ENCODE results near the gene TMEM74B.
"Not testable (repeated sequence)": the region's sequence is repeated elsewhere in the genome, so short reads cannot be mapped to it uniquely, and the experiment has no call there.

The TMEM74B gene

DNA sequence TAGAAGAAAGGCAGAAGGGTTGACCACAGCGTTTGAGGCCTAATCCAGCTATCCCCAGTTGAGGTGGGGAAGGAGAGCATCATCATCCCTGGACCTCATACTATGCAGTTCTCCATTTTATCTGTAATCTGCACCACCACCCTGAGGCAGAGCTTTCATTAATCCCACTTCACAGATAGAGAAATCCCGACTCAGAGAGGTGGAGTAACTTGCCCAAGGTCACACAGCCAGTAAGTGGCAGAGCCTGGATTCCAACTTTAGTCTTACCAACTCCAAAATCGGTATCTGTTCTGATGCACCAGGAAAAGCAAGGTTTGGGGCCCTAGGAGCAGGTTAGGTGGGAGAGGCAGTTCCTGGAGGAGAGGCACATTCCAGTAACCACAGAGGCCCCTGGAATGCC is 6.7 kb downstream of the TMEM74B start:
- no peak for DNase-seq

GRCh38 chr20:1177680-1178079 is 7.1 kb downstream of the TMEM74B start:
- DNase-seq = no peak

- no peak for DNase-seq
Measured at GRCh38 chr20:1174787-1175186, 10.0 kb downstream of the TMEM74B start.

DNA sequence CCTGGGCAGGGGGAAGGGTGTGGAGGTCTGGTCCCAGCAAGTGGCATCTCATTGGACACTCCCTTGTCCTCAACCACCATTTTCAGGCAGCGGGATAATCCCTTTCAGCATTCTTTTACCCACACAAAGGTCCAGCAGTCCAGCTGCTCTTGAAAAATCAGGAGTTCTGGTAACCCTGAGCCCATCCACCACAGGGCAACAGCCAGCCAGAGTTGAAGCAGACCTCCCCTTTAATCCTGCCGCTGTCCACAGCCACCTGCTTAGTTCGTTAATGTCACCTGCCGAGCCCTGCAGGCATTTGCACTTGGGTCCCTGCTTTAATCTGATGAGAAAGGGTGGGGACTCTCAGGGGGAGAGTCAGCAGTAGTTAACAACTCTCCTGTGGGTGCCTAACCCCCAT is 11.1 kb downstream of the TMEM74B start:
- no peak for DNase-seq

GRCh38 chr20:1171461-1172093 is 13.2 kb downstream of the TMEM74B start:
- DNase-seq = no peak

- DNase-seq = no peak
Measured at GRCh38 chr20:1169224-1169623, 15.6 kb downstream of the TMEM74B start.

DNA sequence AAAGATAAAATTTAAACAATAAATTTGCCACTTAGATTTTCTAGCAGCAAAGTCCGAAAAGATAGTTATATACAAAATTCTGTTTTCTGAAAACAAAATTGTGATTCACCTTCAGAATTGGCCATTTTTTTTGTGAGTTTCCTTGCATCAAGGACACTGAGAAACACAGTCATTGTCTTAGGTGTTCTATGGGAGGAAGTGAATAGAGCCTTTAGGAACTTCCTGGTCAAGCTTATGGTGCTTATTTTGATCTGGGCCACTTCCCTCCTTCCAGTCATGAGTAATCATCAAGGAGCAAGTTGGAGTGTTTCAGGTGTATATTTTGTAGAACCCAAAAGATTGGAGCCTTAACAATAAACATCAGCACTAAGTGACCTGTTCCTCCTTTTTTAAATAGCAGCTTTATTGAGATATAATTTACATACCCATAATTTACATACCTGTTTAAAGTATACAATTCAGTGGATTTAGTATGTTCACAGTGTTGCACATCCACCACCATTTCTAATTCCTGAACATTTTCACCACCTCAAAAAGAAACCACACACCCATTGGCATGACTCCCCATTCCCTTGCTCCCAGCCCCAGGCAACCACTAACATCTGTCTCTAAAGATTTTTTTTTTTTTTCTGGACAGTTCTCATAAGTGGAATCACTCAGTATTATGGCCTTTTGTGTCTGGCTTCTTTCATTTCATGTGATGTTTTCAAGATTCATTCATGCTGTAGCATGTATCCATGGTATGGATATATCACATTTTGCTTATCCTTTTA is 17.6 kb downstream of the TMEM74B start:
- no peak for DNase-seq

- no peak for DNase-seq
Measured at GRCh38 chr20:1165941-1166340, 18.8 kb downstream of the TMEM74B start.

DNA sequence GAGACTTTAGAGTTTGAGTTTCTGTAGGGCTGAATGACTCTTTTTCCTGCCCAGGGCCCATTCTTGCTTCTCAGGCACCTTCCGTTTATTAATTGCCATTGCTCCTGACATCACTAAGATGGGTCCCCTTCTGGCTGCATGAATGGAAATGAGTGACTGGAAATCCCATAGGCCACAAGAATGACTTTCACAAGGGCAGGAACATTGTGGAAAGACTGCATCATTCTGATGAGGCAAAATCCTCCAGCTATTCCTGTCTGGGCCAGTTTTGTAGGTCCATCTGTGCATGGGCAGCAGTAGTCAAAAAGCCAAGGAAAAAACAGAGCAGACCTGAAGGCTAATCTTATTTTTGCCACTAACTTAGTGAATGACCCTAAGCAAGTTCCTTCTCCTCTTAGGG is 19.3 kb downstream of the TMEM74B start:
- no peak for DNase-seq

GRCh38 chr20:1164871-1165270 is 19.9 kb downstream of the TMEM74B start:
- no peak for DNase-seq

DNA sequence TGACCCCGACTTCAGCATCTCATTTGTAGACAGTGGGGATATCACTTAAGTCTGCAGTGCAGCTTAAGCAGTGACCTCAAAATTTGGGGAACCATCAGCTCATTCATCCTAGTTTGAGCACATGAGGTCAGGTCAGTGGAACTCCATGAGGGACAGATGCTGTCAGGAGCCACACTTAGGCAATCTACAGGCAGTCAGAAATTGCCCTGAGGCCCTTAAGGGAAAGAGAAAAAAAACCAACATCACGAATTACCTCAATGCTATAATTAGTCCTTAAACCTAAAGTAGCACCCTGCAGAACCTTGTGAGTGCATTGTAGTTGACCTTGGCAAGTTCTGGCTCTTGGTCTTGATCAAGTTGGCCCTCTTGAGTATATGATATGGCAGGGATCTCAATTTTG is 21.1 kb downstream of the TMEM74B start:
- no peak for DNase-seq

GRCh38 chr20:1163105-1163504 is 21.7 kb downstream of the TMEM74B start:
- no peak for DNase-seq

DNA sequence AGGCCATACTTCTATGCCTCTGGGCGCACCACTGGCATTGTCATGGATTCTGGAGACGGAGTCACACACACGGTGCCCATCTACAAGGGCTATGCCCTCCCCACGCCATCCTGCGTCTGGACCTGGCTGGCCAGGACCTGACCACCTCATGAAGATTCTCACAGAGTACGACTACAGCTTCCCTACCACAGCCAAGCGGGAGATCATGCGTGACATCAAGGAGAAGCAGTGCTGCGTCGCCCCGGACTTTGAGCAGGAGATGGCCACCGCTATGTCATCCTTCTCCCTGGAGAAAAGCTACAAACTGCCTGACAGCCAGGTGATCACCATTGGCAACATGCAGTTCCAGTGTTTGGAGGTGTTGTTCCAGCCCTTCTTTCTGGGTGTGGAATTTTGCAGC is 23.8 kb downstream of the TMEM74B start:
- no peak for DNase-seq

- no peak for DNase-seq
Measured at GRCh38 chr20:1160496-1160895, 24.3 kb downstream of the TMEM74B start.

GRCh38 chr20:1155342-1155741 is 29.4 kb downstream of the TMEM74B start:
- DNase-seq = no peak

- DNase-seq = no peak
Measured at GRCh38 chr20:1154691-1155090, 30.1 kb downstream of the TMEM74B start.

- DNase-seq = no peak
Measured at GRCh38 chr20:1154226-1154625, 30.6 kb downstream of the TMEM74B start.

GRCh38 chr20:1150968-1151367 is 33.8 kb downstream of the TMEM74B start:
- no peak for DNase-seq

GRCh38 chr20:1150218-1150617 is 34.6 kb downstream of the TMEM74B start:
- DNase-seq = no peak

DNA sequence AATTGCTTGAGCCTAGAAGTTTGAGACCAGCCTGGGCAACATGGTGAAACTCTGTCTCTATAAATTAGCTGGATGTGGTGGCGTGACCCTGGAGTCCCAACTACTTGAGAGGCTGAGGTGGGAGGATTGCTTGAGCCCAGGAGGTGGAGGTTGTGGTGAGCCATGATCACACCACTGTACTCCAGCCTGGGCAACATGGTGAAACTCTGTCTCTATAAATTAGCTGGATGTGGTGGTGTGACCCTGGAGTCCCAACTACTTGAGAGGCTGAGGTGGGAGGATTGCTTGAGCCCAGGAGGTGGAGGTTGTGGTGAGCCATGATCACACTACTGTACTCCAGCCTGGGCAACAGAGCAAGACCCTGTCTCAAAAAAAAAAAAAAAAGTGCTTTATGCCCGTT is 35.0 kb downstream of the TMEM74B start:
- DNase-seq = not testable (repeated sequence)

DNA sequence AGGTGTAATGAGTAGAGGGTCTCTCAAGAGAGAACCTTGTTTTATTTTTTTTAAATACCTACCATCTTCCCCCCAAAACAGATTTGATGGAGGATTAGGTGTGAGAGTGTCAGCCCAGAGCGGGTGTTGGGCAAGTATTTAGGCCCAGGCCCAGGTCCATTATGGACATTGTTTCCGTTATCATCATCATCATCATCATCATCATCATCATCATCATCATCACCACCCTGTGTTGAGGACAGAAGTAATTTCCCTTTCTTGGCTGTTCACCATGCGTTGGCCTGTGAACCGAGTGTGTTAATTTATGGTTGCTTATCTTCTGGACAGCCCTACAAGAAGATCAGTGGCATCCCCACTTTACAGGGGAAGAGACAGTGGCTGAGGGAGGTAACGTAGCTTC is 37.8 kb downstream of the TMEM74B start:
- DNase-seq = no peak

DNA sequence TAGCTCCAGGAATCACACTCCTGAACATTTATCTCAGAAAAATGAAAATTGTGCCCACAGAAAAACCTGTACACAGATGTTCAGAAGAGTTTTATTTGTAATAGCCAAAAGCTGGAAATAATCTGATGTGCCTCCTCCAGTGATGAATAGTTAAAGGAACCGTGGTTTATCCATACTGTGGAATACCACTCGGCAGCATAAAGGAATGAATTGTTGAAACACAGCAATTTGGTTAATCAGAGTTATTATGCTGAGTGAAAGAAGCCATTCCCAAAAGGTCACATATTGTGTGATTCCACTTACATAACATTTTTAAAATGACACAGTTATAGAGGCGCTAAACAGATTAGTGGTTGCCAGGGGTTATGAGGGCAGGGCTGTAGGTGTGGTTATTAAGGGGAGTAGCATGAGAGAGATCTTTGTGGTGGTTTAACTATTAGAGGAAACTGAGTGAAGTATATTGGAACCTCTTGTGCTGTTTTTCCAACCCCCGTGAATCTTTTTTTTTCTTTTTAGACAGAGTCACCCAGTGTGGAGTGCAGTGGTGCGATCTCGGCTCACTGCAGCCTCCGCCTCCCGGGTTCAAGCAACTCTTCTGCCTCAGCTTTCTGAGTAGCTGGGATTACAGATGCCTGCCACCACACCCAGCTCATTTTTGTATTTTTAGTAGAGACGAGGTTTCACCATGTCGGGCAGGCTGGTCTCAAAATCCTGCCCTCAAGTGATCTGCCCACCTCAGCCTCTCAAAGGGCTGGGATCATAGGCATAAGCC is 40.2 kb downstream of the TMEM74B start:
- DNase-seq = no peak

DNA sequence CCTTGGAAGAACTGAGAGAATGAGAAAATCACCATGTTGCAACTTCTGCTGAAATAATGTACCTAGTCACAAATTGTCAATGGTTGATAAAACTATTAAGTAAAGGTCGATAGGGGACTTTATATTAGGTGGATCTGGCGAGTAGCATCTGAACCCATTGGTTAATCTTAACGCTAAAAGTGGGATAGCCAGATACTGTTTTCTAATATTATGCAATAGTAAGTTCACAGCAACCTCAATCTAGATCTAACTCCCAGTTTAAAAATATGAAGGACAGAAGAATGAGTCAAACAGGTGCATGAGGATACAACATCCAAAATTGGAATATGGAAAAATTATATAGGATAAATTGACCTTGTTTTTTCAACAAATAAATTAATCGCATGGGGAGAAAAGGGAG is 47.5 kb downstream of the TMEM74B start:
- DNase-seq = no peak

DNA sequence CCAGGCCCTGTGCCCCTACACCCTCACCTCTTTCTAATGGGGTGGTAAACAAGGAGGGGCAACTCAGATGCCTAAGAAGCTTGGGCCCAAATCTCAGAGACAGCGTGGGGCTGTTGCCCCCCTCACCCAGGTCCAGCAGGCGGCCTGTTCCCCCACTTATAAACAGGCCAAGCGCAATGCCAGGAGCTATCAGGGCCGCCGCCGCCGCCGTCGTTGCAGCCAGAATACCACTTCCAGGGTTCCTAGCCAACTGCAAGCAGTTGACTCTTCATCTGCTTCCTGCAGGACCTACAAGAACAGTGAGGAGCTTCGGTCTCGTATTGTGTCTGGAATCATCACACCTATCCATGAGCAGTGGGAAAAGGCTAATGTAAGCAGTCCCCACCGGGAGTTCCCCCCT is 49.9 kb downstream of the TMEM74B start:
- DNase-seq = no peak
